Thyroid gland (tissue), 4 donors: Measurements from ENCODE around the gene DYNC2LI1. TPM values are rescaled to one million over a fixed set of nuclear protein-coding genes. Genes with fewer than 3 reads are reported as not detected.

ENCODE experiments used
- DNase-seq, 2 donors: peaks; one replicate each; pipeline ENCODE4 v3.0.0-alpha.2; 2019
- H3K27ac ChIP-seq, 3 donors: fragments of 200-600 bp; sonication (generic); 1 replicate in 2 of 3; 2 replicates in 1 of 3; pipeline ENCODE4 v1.5.1; 2016 to 2019; ENCODE audit warnings: mild to moderate bottlenecking in 1 of 3, moderate library complexity in 1 of 3
- H3K27me3 ChIP-seq: fragments of 200-600 bp; sonication (generic); one replicate; pipeline ENCODE4 v1.5.1; 2019
- H3K36me3 ChIP-seq, 2 donors: fragments of 200-600 bp; sonication (generic); one replicate each; pipeline ENCODE4 v1.5.1; 2016 to 2019
- H3K4me1 ChIP-seq, 2 donors: fragments of 200-600 bp; sonication (generic); one replicate each; pipeline ENCODE4 v1.5.1; 2017 to 2019
- H3K4me3 ChIP-seq, 3 donors: fragments of 200-600 bp; sonication (generic); replicated peaks in 1 of 3; 1 replicate in 2 of 3; 2 replicates in 1 of 3; pipeline ENCODE4 v1.5.1; 2016; ENCODE audit warnings: mild to moderate bottlenecking in 1 of 3
- H3K9me3 ChIP-seq: fragments of 200-600 bp; sonication (generic); one replicate; pipeline ENCODE4 v1.5.1; 2017
- CTCF ChIP-seq, 6 experiments: fragments of 200-600 bp in 3 of 6; fragments of 450-650 bp in 3 of 6; sonication (generic) in 3 of 6; IDR thresholded peaks; one replicate each; pipeline ENCODE4 v1.5.1; 2016 to 2019; ENCODE audit warnings: antibody characterized with exemption in 6 of 6, mild to moderate bottlenecking in 2 of 6, inconsistent platforms in 1 of 6, moderate library complexity in 1 of 6
- POLR2A ChIP-seq, 2 donors: fragments of 450-650 bp; IDR thresholded peaks; one replicate each; pipeline ENCODE4 v1.6.1; 2017; ENCODE audit warnings: antibody characterized with exemption in 2 of 2, mild to moderate bottlenecking in 2 of 2, moderate library complexity in 1 of 2
- WGBS, 2 donors: methylation state at CpG; one replicate each; pipeline ENCODE4 v1.1.5; 2017; 5-methylcytosine and 5-hydroxymethylcytosine counted together
- intact Hi-C: fragments of 100-400 bp; cut with DNase I; formaldehyde crosslinking; loops from one replicate; pipeline ENCODE4 v1.15.1; 2023
- total RNA-seq, 4 donors: library from RNA; depleted of rRNA; stranded (reverse); fragments of >200 nt; gene quantifications; one replicate each; pipeline ENCODE4 v1.2.3, GENCODE V29; 2016

DYNC2LI1 gene
- total RNA-seq, 4 donors from 2014 or later = 37.7 to 55.0 (median 45.2) TPM

- TF ChIP-seq CTCF (IDR thresholded peaks at IDR 0.05) = no peak
- TF ChIP-seq POLR2A (IDR thresholded peaks at IDR 0.05) = no peak
- no peak overlapping the region for H3K4me3 ChIP-seq
- WGBS, 2 donors = 81 to 93% methylated on average over 1 of the region's 1 CpG
Measured at GRCh38 chr2:43776324-43776723, 2.5 kb downstream of the DYNC2LI1 start.

GRCh38 chr2:43777306-43777926 lies 3.6 kb downstream of the DYNC2LI1 start:
- intact Hi-C loops = loop anchor here (10.0 kb wide), 1 partner anchor 217 kb away; the partner anchor contains the start of gene LRPPRC
- no peak overlapping the region for H3K27ac ChIP-seq
- H3K4me1 ChIP-seq = no peaks in the 10 kb centered on the region
- no peaks in the 10 kb centered on the region for H3K36me3 ChIP-seq
- WGBS, 2 donors = 97 to 98% methylated on average over 8 of the region's 8 CpGs
- TF ChIP-seq CTCF (IDR thresholded peaks at IDR 0.05) (no peak), POLR2A (IDR thresholded peaks at IDR 0.05) (no peak)
- H3K27me3 ChIP-seq = no peaks in the 10 kb centered on the region
- DNase-seq = no peak
- no peaks in the 10 kb centered on the region for H3K9me3 ChIP-seq
- H3K4me3 ChIP-seq = no peak overlapping the region

More at GRCh38 chr2:43776324-43776723, 2.5 kb downstream of the DYNC2LI1 start:
- no peaks in the 10 kb centered on the region for H3K36me3 ChIP-seq
- no peaks in the 10 kb centered on the region for H3K9me3 ChIP-seq
- intact Hi-C loops = loop anchor here (10.0 kb wide), 1 partner anchor 218 kb away; the partner anchor contains the start of gene LRPPRC
- H3K27me3 ChIP-seq = no peaks in the 10 kb centered on the region
- H3K27ac ChIP-seq = no peak overlapping the region
- DNase-seq = no peak
- H3K4me1 ChIP-seq = no peaks in the 10 kb centered on the region

- no peak overlapping the region for H3K27ac ChIP-seq
Measured at GRCh38 chr2:43778233-43778632, 4.4 kb downstream of the DYNC2LI1 start.

GRCh38 chr2:43787895-43788294 lies 14.1 kb downstream of the DYNC2LI1 start:
- DNase-seq = no peak
- no peak for TF ChIP-seq POLR2A (IDR thresholded peaks at IDR 0.05)
- no peak for TF ChIP-seq CTCF (IDR thresholded peaks at IDR 0.05)
- H3K27ac ChIP-seq = no peak overlapping the region
- intact Hi-C loops = no loop called here
- peaks cover 0 to 4% of the 10 kb centered on the region in 2 donors for H3K4me1 ChIP-seq
- H3K36me3 ChIP-seq = peaks cover 4 to 15% of the 10 kb centered on the region in 2 donors
- no peaks in the 10 kb centered on the region for H3K27me3 ChIP-seq
- H3K9me3 ChIP-seq = no peaks in the 10 kb centered on the region
- no peak overlapping the region for H3K4me3 ChIP-seq

More at GRCh38 chr2:43778233-43778632, 4.4 kb downstream of the DYNC2LI1 start:
- no peak for TF ChIP-seq POLR2A (IDR thresholded peaks at IDR 0.05)
- TF ChIP-seq CTCF (IDR thresholded peaks at IDR 0.05) = no peak
- no peak overlapping the region for H3K4me3 ChIP-seq
- H3K36me3 ChIP-seq = no peaks in the 10 kb centered on the region
- H3K9me3 ChIP-seq = no peaks in the 10 kb centered on the region
- no peaks in the 10 kb centered on the region for H3K4me1 ChIP-seq
- intact Hi-C loops = loop anchor here (10.0 kb wide), 1 partner anchor 217 kb away; the partner anchor contains the start of gene LRPPRC
- DNase-seq = no peak
- no peaks in the 10 kb centered on the region for H3K27me3 ChIP-seq
- WGBS, 2 donors = 95 to 96% methylated on average over 8 of the region's 8 CpGs

- 89 to 93% methylated on average over 1 of the region's 1 CpG for WGBS, 2 donors
- H3K27me3 ChIP-seq = no peaks in the 10 kb centered on the region
- H3K4me1 ChIP-seq = peaks cover 0 to 4% of the 10 kb centered on the region in 2 donors
- H3K9me3 ChIP-seq = no peaks in the 10 kb centered on the region
- intact Hi-C loops = no loop called here
- TF ChIP-seq POLR2A (IDR thresholded peaks at IDR 0.05) = no peak
- TF ChIP-seq CTCF (IDR thresholded peaks at IDR 0.05) = no peak
- H3K27ac ChIP-seq = peak overlapping the region in 1 of 3 donors; percentile 43
- DNase-seq = no peak
- peaks cover 4 to 15% of the 10 kb centered on the region in 2 donors for H3K36me3 ChIP-seq
- no peak overlapping the region for H3K4me3 ChIP-seq
Measured at GRCh38 chr2:43788646-43789045, 14.8 kb downstream of the DYNC2LI1 start.
